ENCODE measurements around the gene TTC3.

DNA sequence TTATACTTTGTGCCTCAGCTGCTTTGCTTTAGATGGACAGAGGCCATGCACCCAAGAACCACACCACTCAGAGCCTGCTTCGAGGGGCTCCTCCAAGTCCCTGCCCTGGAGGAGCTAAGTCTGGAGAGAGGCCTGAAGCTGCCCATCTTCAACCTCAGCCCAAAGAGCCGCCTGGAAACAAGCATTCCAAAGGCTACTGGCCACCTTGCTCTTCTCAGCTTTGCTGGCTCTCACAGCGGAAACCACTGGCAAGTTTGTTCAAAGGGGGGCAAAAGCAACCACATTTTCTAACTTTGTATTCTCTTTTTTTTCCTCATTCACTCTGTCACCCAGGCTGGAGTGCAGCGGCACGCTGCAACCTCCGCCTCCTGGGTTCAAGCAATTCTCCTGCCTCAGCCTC is 170.9 kb downstream of the TTC3 start:
- TF ChIP-seq, protein P1, sequence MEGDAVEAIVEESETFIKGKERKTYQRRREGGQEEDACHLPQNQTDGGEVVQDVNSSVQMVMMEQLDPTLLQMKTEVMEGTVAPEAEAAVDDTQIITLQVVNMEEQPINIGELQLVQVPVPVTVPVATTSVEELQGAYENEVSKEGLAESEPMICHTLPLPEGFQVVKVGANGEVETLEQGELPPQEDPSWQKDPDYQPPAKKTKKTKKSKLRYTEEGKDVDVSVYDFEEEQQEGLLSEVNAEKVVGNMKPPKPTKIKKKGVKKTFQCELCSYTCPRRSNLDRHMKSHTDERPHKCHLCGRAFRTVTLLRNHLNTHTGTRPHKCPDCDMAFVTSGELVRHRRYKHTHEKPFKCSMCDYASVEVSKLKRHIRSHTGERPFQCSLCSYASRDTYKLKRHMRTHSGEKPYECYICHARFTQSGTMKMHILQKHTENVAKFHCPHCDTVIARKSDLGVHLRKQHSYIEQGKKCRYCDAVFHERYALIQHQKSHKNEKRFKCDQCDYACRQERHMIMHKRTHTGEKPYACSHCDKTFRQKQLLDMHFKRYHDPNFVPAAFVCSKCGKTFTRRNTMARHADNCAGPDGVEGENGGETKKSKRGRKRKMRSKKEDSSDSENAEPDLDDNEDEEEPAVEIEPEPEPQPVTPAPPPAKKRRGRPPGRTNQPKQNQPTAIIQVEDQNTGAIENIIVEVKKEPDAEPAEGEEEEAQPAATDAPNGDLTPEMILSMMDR (conservative IDR thresholded peaks at IDR 0.05; ENCODE audit: low read length), result no peak
- TF ChIP-seq EZH2phosphoT487 (IDR thresholded peaks at IDR 0.05; ENCODE audit: borderline replicate concordance), result no peak
